ENCODE measurements around the gene NFATC2IP. TPM values are rescaled to one million over a fixed set of nuclear protein-coding genes. Genes with fewer than 3 reads are reported as not detected.
A peak's percentile ranks its signal among the peaks of the same experiment; 100 is the strongest.
"Not testable (repeated sequence)": the region's sequence is repeated elsewhere in the genome, so short reads cannot be mapped to it uniquely, and the experiment has no call there.

The NFATC2IP gene
- total RNA-seq, 1 donor: 30.2 TPM

DNA sequence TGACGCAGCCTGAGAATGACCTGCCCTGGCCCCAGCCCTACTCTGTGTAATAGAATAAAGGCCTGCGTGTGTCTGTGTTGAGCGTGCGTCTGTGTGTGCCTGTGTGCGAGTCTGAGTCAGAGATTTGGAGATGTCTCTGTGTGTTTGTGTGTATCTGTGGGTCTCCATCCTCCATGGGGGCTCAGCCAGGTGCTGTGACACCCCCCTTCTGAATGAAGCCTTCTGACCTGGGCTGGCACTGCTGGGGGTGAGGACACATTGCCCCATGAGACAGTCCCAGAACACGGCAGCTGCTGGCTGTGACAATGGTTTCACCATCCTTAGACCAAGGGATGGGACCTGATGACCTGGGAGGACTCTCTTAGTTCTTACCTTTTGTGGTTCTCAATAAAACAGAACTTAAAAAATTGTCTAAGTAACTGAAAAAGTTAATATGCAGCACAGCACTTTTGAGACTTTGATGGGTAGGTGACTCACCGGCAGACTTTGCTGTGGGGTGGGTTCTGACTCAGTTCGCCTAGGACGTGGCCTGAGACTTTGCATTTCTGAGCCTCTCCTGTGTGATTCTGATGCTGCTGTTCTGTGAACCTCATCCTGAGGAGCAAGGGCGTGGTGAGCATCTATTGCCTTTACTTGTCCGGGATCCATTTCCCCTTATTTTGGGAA lies 39.8 kb downstream of the NFATC2IP start:
- DNase-seq (ENCODE audit: low read depth in 2 of 3, low spot score in 2 of 3): no peak

- no peak for DNase-seq (ENCODE audit: low read depth in 2 of 3, low spot score in 2 of 3)
Observed at GRCh38 chr16:28991687-28992086, 41.0 kb downstream of the NFATC2IP start.

- no peak for DNase-seq (ENCODE audit: low read depth in 2 of 3, low spot score in 2 of 3)
Observed at GRCh38 chr16:28992496-28992895, 41.8 kb downstream of the NFATC2IP start.

DNA sequence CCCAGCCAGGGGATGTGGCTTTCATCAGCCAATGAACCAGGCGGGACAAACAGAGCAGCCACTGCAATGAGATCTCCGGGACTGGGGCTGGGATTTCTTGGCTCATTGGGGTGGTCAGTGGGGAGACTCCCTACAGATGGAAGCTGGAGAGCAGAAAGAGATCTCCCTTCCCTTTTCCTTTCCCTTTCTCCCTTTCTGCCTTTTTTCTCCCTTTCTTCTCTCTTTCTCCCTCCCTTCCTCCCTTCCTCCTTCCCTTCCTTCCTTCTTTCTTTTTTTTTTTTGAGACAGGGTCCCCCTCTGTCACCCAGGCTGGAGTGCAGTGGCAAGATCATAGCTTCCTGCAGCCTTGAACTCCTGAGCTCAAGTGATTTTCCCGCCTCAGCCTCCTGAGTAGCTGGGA lies 48.1 kb downstream of the NFATC2IP start:
- no peak for DNase-seq (ENCODE audit: low read depth in 2 of 3, low spot score in 2 of 3)

DNA sequence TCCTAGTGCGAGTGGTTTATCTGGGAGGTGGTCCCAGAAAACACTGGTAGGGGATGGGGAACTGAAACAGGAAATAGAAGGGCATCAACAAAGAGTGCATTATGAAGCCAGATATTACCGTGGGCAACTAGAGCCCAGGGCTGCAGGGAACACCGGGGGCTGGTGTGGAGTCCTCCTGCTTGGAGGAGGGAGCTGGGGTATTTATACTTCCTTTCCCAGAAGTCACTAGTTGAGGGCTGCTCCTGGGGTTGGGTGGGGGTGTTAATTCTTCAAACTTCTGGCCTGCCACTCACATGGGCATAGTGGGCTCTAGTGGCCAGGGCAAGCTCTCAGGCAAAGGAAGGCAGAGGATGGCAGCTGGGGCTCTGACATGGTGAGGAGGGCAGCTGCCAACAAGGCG lies 48.8 kb downstream of the NFATC2IP start:
- no peak for DNase-seq (ENCODE audit: low read depth in 2 of 3, low spot score in 2 of 3)

- no peak for DNase-seq (ENCODE audit: low read depth in 2 of 3, low spot score in 2 of 3)
Observed at GRCh38 chr16:29000019-29000418, 49.3 kb downstream of the NFATC2IP start.

- not testable (repeated sequence) for DNase-seq (ENCODE audit: low read depth in 2 of 3, low spot score in 2 of 3)
Observed at GRCh38 chr16:29004496-29005139, 53.9 kb downstream of the NFATC2IP start.

GRCh38 chr16:29007730-29008593 lies 57.2 kb downstream of the NFATC2IP start:
- DNase-seq (ENCODE audit: low read depth in 2 of 3, low spot score in 2 of 3): peak in 2 of 3 donors; percentile 53 to 57

- DNase-seq (ENCODE audit: low read depth in 2 of 3, low spot score in 2 of 3): peak in 2 of 3 donors; percentile 76 to 89
Observed at GRCh38 chr16:29009050-29009837, 58.5 kb downstream of the NFATC2IP start.

DNA sequence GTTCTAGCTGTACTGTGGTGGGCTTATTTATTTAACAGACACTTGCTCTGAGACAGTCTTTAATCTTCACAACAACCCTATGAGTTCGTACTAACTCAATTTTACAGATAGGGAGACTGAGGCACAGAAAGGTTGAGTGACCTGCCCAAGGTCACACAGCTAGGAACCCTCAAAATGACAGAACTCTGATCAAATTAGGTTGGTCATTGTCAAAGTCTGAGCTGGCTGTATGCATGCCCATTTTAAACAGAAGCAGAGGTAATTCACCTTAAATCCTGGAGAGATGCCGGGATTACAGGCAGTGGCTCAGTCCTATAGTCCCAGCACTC lies 59.1 kb downstream of the NFATC2IP start:
- no peak for DNase-seq (ENCODE audit: low read depth in 2 of 3, low spot score in 2 of 3)

GRCh38 chr16:29011112-29011511 lies 60.4 kb downstream of the NFATC2IP start:
- peak in 1 of 3 donors; percentile 44 for DNase-seq (ENCODE audit: low read depth in 2 of 3, low spot score in 2 of 3)

DNA sequence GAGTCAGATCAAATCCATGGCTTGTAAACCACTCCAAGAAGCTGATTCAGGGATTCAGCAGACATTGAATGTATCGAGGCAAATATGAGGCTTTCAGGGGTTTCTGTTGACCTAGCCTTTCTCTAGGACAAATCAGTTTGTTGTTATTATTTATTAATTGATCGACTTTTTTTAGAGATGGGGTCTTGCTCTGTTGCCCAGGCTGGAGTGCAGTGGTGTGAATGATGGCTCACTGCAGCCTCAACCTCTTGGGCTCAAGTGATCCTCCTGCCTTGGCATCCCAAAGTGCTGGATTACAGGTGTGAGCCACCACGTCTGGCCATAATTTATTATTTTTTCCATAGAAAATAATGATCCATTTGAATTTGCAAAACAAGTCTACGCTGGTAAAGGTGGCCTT lies 61.1 kb downstream of the NFATC2IP start:
- DNase-seq (ENCODE audit: low read depth in 2 of 3, low spot score in 2 of 3): no peak

DNA sequence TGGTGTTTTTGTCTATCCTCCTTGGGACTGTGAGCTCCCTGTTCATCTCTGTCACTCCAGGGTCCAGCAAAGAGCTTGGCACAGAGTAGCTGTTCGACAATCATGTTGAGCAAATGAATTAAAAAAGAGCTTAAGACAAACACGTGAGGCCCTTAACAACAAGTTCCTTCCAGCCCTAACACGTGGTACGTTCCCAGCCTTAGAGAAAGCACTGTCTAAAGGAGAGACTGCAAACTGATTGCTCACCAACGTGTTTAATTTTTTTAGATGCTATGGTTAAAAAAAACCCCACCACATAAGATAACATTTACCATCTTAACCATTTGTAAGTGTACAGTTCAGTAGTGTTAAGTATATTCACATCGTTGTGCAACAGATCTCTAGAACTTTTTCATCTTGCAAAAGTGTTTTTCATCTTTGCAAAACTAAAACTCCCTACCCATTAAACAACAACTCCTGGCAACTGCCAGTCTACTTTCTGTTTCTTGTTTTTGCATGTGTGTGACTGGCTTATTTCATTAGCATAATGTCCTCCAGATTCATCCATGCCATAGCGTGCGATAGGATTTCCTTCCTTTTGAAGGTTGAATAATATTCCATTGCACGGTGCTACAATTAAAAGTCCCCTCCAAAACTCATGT lies 62.3 kb downstream of the NFATC2IP start:
- no peak for DNase-seq (ENCODE audit: low read depth in 2 of 3, low spot score in 2 of 3)

DNA sequence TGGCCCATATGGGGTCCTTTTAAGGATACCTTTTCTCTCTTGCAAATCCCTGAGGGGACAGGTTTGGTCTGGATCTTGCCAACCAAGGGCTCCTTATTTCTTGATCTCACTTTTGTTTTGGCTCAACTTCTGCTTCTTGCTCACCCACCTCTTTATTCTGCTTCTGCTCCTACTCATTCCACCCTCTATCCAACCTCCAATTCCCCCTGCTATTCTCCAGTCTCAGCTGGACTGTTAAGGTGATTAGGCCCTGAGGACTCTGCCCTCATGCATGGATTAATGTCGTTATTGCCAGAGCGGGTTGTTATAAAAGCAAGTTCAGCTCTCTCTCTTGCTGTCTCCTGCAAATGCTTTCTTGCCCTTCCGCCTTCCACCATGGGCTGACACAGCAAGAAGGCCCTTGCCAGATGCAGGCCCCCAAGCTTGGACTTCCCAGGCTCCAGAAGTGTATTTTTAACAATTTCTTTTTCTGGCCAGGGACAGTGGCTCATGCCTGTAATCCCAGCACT lies 63.9 kb downstream of the NFATC2IP start:
- DNase-seq (ENCODE audit: low read depth in 2 of 3, low spot score in 2 of 3): no peak

Other genes starting within 250 kb of the NFATC2IP start
- 361 TPM for gene EIF3C, start 239.5 kb upstream of the NFATC2IP start, total RNA-seq
- gene NPIPB9, start 199.2 kb upstream of the NFATC2IP start, total RNA-seq: 0.54 TPM
- gene ATXN2L, start 127.9 kb upstream of the NFATC2IP start, total RNA-seq: 98.0 TPM
- 162 TPM for gene TUFM, start 104.6 kb upstream of the NFATC2IP start, total RNA-seq
- 35.0 TPM for gene SH2B1, start 87.1 kb upstream of the NFATC2IP start, total RNA-seq
- gene ATP2A1, start 72.4 kb upstream of the NFATC2IP start, total RNA-seq: 0.54 TPM
- 51.7 TPM for gene RABEP2, start 25.7 kb upstream of the NFATC2IP start, total RNA-seq
- 1.6 TPM for gene CD19, start 19.0 kb upstream of the NFATC2IP start, total RNA-seq
- gene SPNS1, start 23.8 kb downstream of the NFATC2IP start, total RNA-seq: 35.5 TPM
- gene LAT, start 34.1 kb downstream of the NFATC2IP start, total RNA-seq: 3.0 TPM